Measurements from ENCODE around the gene ISM2. TPM values are rescaled to one million over a fixed set of nuclear protein-coding genes. Genes with fewer than 3 reads are reported as not detected.

Gene ISM2
- total RNA-seq, 2 donors from 2014 or later = 1.0 TPM; not detected in 1

- Mint-ChIP-seq H3K36me3 (no peaks in the 10 kb centered on the region), H3K27ac (peak overlapping the region in 1 of 2 donors; percentile 22), H3K9me3 (no peaks in the 10 kb centered on the region)
- no peak for DNase-seq (ENCODE audit: low spot score in 2 of 2)
- ATAC-seq = peak in 1 of 2 donors; percentile 11
Observed at GRCh38 chr14:77485901-77486678, 12.5 kb downstream of the ISM2 start.

- H3K36me3 Mint-ChIP-seq = no peaks in the 10 kb centered on the region
- no peaks in the 10 kb centered on the region for H3K9me3 Mint-ChIP-seq
- ATAC-seq (no peak), DNase-seq (ENCODE audit: low spot score in 2 of 2) (no peak)
- H3K27ac Mint-ChIP-seq = no peak overlapping the region
Observed at GRCh38 chr14:77485256-77485655, 13.4 kb downstream of the ISM2 start.

- DNase-seq (ENCODE audit: low spot score in 2 of 2) = no peak
- H3K36me3 Mint-ChIP-seq = no peaks in the 10 kb centered on the region
- H3K9me3 Mint-ChIP-seq = no peaks in the 10 kb centered on the region
- H3K27ac Mint-ChIP-seq = no peak overlapping the region
- ATAC-seq = no peak
Observed at GRCh38 chr14:77482422-77482821, 16.2 kb downstream of the ISM2 start.

- DNase-seq (ENCODE audit: low spot score in 2 of 2) = no peak
- Mint-ChIP-seq H3K9me3 (no peaks in the 10 kb centered on the region), H3K27ac (no peak overlapping the region), H3K36me3 (no peaks in the 10 kb centered on the region)
- no peak for ATAC-seq
Observed at GRCh38 chr14:77478796-77479195, 19.8 kb downstream of the ISM2 start.

- DNase-seq (ENCODE audit: low spot score in 2 of 2) (no peak), ATAC-seq (no peak)
- H3K27ac Mint-ChIP-seq = no peak overlapping the region
- no peaks in the 10 kb centered on the region for H3K9me3 Mint-ChIP-seq
- no peaks in the 10 kb centered on the region for H3K36me3 Mint-ChIP-seq
Observed at GRCh38 chr14:77478029-77478428, 20.6 kb downstream of the ISM2 start.

- no peak for ATAC-seq
Observed at GRCh38 chr14:77475432-77476115, 23.0 kb downstream of the ISM2 start.

GRCh38 chr14:77474479-77475177 lies 24.0 kb downstream of the ISM2 start:
- Mint-ChIP-seq H3K36me3 (peaks cover 0 to under 1% of the 10 kb centered on the region in 2 donors), H3K9me3 (no peaks in the 10 kb centered on the region)
- no peak for DNase-seq (ENCODE audit: low spot score in 2 of 2)

More at GRCh38 chr14:77475432-77476115, 23.0 kb downstream of the ISM2 start:
- Mint-ChIP-seq H3K27ac (peak overlapping the region in 1 of 2 donors; percentile 52), H3K9me3 (no peaks in the 10 kb centered on the region), H3K36me3 (no peaks in the 10 kb centered on the region)
- DNase-seq (ENCODE audit: low spot score in 2 of 2) = no peak

GRCh38 chr14:77473921-77474320 lies 24.7 kb downstream of the ISM2 start:
- ATAC-seq = no peak

More at GRCh38 chr14:77474479-77475177, 24.0 kb downstream of the ISM2 start:
- ATAC-seq = no peak
- H3K27ac Mint-ChIP-seq = no peak overlapping the region

GRCh38 chr14:77470224-77470870 lies 28.3 kb downstream of the ISM2 start:
- DNase-seq (ENCODE audit: low spot score in 2 of 2) (no peak), ATAC-seq (no peak)
- Mint-ChIP-seq H3K27ac (no peak overlapping the region), H3K36me3 (peaks cover 2 to 13% of the 10 kb centered on the region in 2 donors), H3K9me3 (no peaks in the 10 kb centered on the region)

More at GRCh38 chr14:77473921-77474320, 24.7 kb downstream of the ISM2 start:
- no peaks in the 10 kb centered on the region for H3K9me3 Mint-ChIP-seq
- no peak overlapping the region for H3K27ac Mint-ChIP-seq
- peaks cover 0 to 7% of the 10 kb centered on the region in 2 donors for H3K36me3 Mint-ChIP-seq
- DNase-seq (ENCODE audit: low spot score in 2 of 2) = no peak

- ATAC-seq = no peak
- Mint-ChIP-seq H3K36me3 (peaks cover 6 to 21% of the 10 kb centered on the region in 2 donors), H3K9me3 (no peaks in the 10 kb centered on the region), H3K27ac (no peak overlapping the region)
- DNase-seq (ENCODE audit: low spot score in 2 of 2) = no peak
Observed at GRCh38 chr14:77469539-77469938, 29.1 kb downstream of the ISM2 start.

- ATAC-seq (no peak), DNase-seq (ENCODE audit: low spot score in 2 of 2) (no peak)
- no peaks in the 10 kb centered on the region for H3K9me3 Mint-ChIP-seq
- H3K36me3 Mint-ChIP-seq = peaks cover 6 to 21% of the 10 kb centered on the region in 2 donors
- no peak overlapping the region for H3K27ac Mint-ChIP-seq
Observed at GRCh38 chr14:77469067-77469505, 29.5 kb downstream of the ISM2 start.

GRCh38 chr14:77467801-77468200 lies 30.8 kb downstream of the ISM2 start:
- Mint-ChIP-seq H3K36me3 (peaks cover 8 to 27% of the 10 kb centered on the region in 2 donors), H3K9me3 (no peaks in the 10 kb centered on the region), H3K27ac (no peak overlapping the region)
- ATAC-seq = no peak
- DNase-seq (ENCODE audit: low spot score in 2 of 2) = no peak

GRCh38 chr14:77459072-77459723 lies 39.4 kb downstream of the ISM2 start:
- Mint-ChIP-seq H3K27ac (peak overlapping the region; percentile 93 to 100), H3K36me3 (peaks cover 49 to 52% of the 10 kb centered on the region in 2 donors), H3K9me3 (no peaks in the 10 kb centered on the region)
- no peak for ATAC-seq
- DNase-seq (ENCODE audit: low spot score in 2 of 2) = peak in 1 of 2 donors; percentile 79

- H3K36me3 Mint-ChIP-seq = peaks cover 46 to 53% of the 10 kb centered on the region in 2 donors
- no peaks in the 10 kb centered on the region for H3K9me3 Mint-ChIP-seq
- H3K27ac Mint-ChIP-seq = peak overlapping the region; percentile 93 to 100
- DNase-seq (ENCODE audit: low spot score in 2 of 2) (peak in 1 of 2 donors; percentile 40), ATAC-seq (peak; percentile 21 to 30)
Observed at GRCh38 chr14:77458249-77458950, 40.2 kb downstream of the ISM2 start.

- peak; percentile 85 to 95 for DNase-seq (ENCODE audit: low spot score in 2 of 2)
- peak; percentile 96 for ATAC-seq
Observed at GRCh38 chr14:77457522-77458248, 40.9 kb downstream of the ISM2 start, which contains the start of the genes AHSA1 and VIPAS39. Gene AHSA1 (plus strand): TSS chr14:77458093. CDS start chr14:77458190, 97 bp downstream. Gene VIPAS39 (minus strand): TSS chr14:77457601. CDS start chr14:77454102, 3,499 bp downstream.

More at GRCh38 chr14:77457522-77458248, 40.9 kb downstream of the ISM2 start, which contains the start of the genes AHSA1 and VIPAS39:
- Mint-ChIP-seq H3K9me3 (no peaks in the 10 kb centered on the region), H3K27ac (peak within 1 kb of the TSS; percentile 93 to 100), H3K36me3 (peaks cover 49 to 54% of the 10 kb centered on the region in 2 donors)
